Natural killer cell (primary cell): Measurements from ENCODE around the gene CDH20. TPM values are rescaled to one million over a fixed set of nuclear protein-coding genes. Genes with fewer than 3 reads are reported as not detected.

Experiments used
- ATAC-seq, 3 donors: fragments of 150-1000 bp in 2 of 3; fragments of 200-7000 bp in 1 of 3; cut with Tn5 transposase; 1 replicate in 1 of 3; 2 replicates in 2 of 3; pipeline ENCODE4 v1.10.0; 2021; ENCODE audit warnings: mild to moderate bottlenecking in 2 of 3, moderate library complexity in 2 of 3
- DNase-seq, 2 donors: peaks; one replicate each; pipeline versions ENCODE4 v3.0.0 to v3.0.0-alpha.2; 2013 to 2021; ENCODE audit warnings: mixed read lengths in 1 of 2
- H3K27ac ChIP-seq: one replicate; pipeline ENCODE4 v1.5.1; 2013; ENCODE audit warnings: mild to moderate bottlenecking, low read length
- H3K27me3 ChIP-seq: one replicate; pipeline ENCODE4 v1.6.1; 2013; ENCODE audit warnings: low read length; ENCODE audit not compliant: control insufficient read depth, insufficient read depth
- H3K36me3 ChIP-seq: one replicate; pipeline ENCODE4 v1.6.1; 2013; ENCODE audit warnings: low read length; ENCODE audit not compliant: control insufficient read depth, insufficient read depth
- H3K4me1 ChIP-seq: one replicate; pipeline ENCODE4 v1.6.1; 2013; ENCODE audit warnings: low read length; ENCODE audit not compliant: control insufficient read depth, insufficient read depth
- H3K4me3 ChIP-seq: one replicate; pipeline ENCODE4 v1.5.1; 2013; ENCODE audit warnings: low read length
- H3K9me3 ChIP-seq: one replicate; pipeline ENCODE4 v1.6.1; 2013; ENCODE audit warnings: low read length; ENCODE audit not compliant: control insufficient read depth, insufficient read depth
- H3K27ac Mint-ChIP-seq, 2 donors: one replicate each; pipeline ENCODE4 v1.8.0; 2022; ENCODE audit warnings: mild to moderate bottlenecking in 2 of 2, mixed read lengths in 2 of 2, moderate library complexity in 1 of 2
- H3K27me3 Mint-ChIP-seq, 2 donors: one replicate each; pipeline ENCODE4 v1.8.0; 2022; ENCODE audit warnings: low read depth in 2 of 2, mixed read lengths in 2 of 2
- H3K36me3 Mint-ChIP-seq: one replicate; pipeline ENCODE4 v1.8.0; 2022; ENCODE audit warnings: mixed read lengths
- H3K4me1 Mint-ChIP-seq, 2 donors: one replicate each; pipeline ENCODE4 v1.8.0; 2022; ENCODE audit warnings: mixed read lengths in 2 of 2
- H3K4me3 Mint-ChIP-seq: one replicate; pipeline ENCODE4 v1.8.0; 2022; ENCODE audit warnings: mild to moderate bottlenecking, moderate library complexity, mixed read lengths
- H3K9me3 Mint-ChIP-seq, 2 donors: one replicate each; pipeline ENCODE4 v1.8.0; 2022; ENCODE audit warnings: mixed read lengths in 2 of 2
- CTCF ChIP-seq: fragments of 200-600 bp; IDR thresholded peaks from one replicate; pipeline ENCODE4 v1.8.0; 2022; ENCODE audit warnings: antibody characterized with exemption
- WGBS: methylation state at CpG from one replicate; pipeline ENCODE4 v1.1.7; 2013; ENCODE audit warnings: missing lambda C conversion rate; ENCODE audit not compliant: insufficient coverage; 5-methylcytosine and 5-hydroxymethylcytosine counted together
- intact Hi-C: fragments of 100-400 bp; cut with micrococcal nuclease; formaldehyde crosslinking; loops from one replicate; pipeline ENCODE4 v1.14.2; 2022
- total RNA-seq, 4 donors: library from RNA; stranded (reverse); fragments of 120-200 nt in 1 of 4; gene quantifications; one replicate each; pipeline versions ENCODE4 v1.2.3 to v1.2.4, GENCODE V29; 2013 to 2022

The CDH20 gene
- total RNA-seq, 3 donors from 2014 or later (not counting 1 experiment from before 2014, with no cell fraction given) = 0.09 to 0.10 TPM; not detected in 1

- H3K9me3 ChIP-seq = no peaks in the 10 kb centered on the region
- H3K4me3 Mint-ChIP-seq = no peak overlapping the region
- H3K4me3 ChIP-seq = no peak overlapping the region
- peaks cover 7% of the 10 kb centered on the region for H3K4me1 ChIP-seq
- no peak for TF ChIP-seq CTCF
- intact Hi-C loops = no loop called here
- no peak for DNase-seq
- no peak overlapping the region for H3K27ac Mint-ChIP-seq
- no peak for ATAC-seq
- H3K36me3 ChIP-seq = no peaks in the 10 kb centered on the region
- H3K9me3 Mint-ChIP-seq = no peaks in the 10 kb centered on the region
- no peaks in the 10 kb centered on the region for H3K36me3 Mint-ChIP-seq
- 83% methylated on average over 2 of the region's 2 CpGs for WGBS
- peaks cover 7 to 10% of the 10 kb centered on the region in 2 donors for H3K4me1 Mint-ChIP-seq
- H3K27ac ChIP-seq = no peak overlapping the region
- peaks cover 22 to 46% of the 10 kb centered on the region in 2 donors for H3K27me3 Mint-ChIP-seq
- H3K27me3 ChIP-seq = peaks cover 5% of the 10 kb centered on the region
Observed at GRCh38 chr18:61578846-61579245, 245.6 kb downstream of the CDH20 start.

DNA sequence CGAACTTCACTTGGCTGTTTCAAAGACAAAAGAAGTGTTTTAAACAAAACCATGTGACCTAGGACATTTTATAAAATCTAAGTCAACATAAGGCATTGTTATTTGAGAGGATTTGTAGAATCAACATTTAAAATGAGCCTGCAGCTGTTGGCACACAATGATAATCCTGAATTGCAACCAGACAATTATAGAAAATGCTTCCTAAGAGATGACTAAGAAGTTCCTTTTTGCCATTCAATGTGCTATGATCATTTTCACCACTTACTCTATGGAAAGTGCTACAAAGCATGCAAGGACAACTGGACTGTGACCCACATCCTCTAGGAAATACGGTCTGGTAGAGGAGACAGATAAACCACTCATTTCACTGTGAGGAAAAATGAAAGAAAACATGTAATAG is 246.4 kb downstream of the CDH20 start:
- DNase-seq = no peak
- Histone ChIP-seq H3K27ac (no peak overlapping the region), H3K27me3 (peaks cover 5% of the 10 kb centered on the region), H3K4me3 (no peak overlapping the region), H3K4me1 (peaks cover 7% of the 10 kb centered on the region), H3K36me3 (no peaks in the 10 kb centered on the region), H3K9me3 (no peaks in the 10 kb centered on the region)
- Mint-ChIP-seq H3K4me3 (no peak overlapping the region), H3K36me3 (no peaks in the 10 kb centered on the region), H3K4me1 (peaks cover 7 to 10% of the 10 kb centered on the region in 2 donors), H3K27ac (no peak overlapping the region), H3K27me3 (peaks cover 22 to 39% of the 10 kb centered on the region in 2 donors), H3K9me3 (no peaks in the 10 kb centered on the region)
- intact Hi-C loops = no loop called here
- TF ChIP-seq CTCF = no peak
- WGBS = 42% methylated on average over 2 of the region's 2 CpGs
- ATAC-seq = no peak

GRCh38 chr18:61580046-61580445 is 246.8 kb downstream of the CDH20 start:
- peaks cover 7 to 10% of the 10 kb centered on the region in 2 donors for H3K4me1 Mint-ChIP-seq
- H3K27ac ChIP-seq = no peak overlapping the region
- H3K36me3 ChIP-seq = no peaks in the 10 kb centered on the region
- no peak for ATAC-seq
- peaks cover 23 to 43% of the 10 kb centered on the region in 2 donors for H3K27me3 Mint-ChIP-seq
- H3K4me1 ChIP-seq = peaks cover 7% of the 10 kb centered on the region
- H3K9me3 Mint-ChIP-seq = no peaks in the 10 kb centered on the region
- TF ChIP-seq CTCF = no peak
- intact Hi-C loops = no loop called here
- no peak overlapping the region for H3K27ac Mint-ChIP-seq
- DNase-seq = no peak
- H3K9me3 ChIP-seq = no peaks in the 10 kb centered on the region
- WGBS = 75% methylated on average over 2 of the region's 2 CpGs
- peaks cover 5% of the 10 kb centered on the region for H3K27me3 ChIP-seq
- H3K36me3 Mint-ChIP-seq = no peaks in the 10 kb centered on the region
- no peak overlapping the region for H3K4me3 Mint-ChIP-seq
- no peak overlapping the region for H3K4me3 ChIP-seq

DNA sequence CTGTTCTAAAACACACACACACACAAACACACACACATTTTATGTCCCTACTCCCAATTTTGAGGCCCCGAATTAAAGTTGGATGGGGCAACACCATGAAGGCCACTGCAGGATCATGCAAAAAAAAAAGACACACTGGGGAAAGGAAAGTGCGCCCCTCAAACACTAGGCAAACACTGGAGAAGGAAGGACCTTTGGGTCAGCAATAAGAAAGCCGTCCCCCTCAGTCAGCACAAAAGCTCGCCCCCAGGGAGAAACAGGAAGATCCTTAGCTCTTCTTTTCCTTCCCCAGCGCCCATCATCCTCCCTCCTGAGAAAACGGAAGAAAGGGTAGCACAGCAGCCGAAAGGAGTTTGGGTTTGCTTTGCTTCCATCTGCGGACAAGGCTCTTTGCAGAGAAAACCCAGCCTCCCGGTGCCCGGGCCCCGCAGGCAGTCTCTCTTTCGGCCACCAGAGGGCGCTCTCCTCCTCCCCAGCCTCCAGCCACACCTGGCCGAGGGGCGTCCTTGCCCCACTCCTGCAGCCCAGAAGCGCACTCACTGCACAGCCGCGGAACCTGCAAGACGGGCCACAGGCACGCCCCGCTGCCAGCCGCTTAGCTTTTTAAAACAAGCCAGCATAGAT is 248.5 kb downstream of the CDH20 start:
- TF ChIP-seq CTCF = peak; percentile 88
- no peak overlapping the region for H3K27ac ChIP-seq
- ATAC-seq (peak; percentile 71 to 90 (median 77)), DNase-seq (peak; percentile 65 to 72)
- H3K4me1 ChIP-seq = peaks cover 7% of the 10 kb centered on the region
- Mint-ChIP-seq H3K36me3 (no peaks in the 10 kb centered on the region), H3K27ac (no peak overlapping the region), H3K27me3 (peaks cover 27 to 56% of the 10 kb centered on the region in 2 donors), H3K4me3 (peak overlapping the region; percentile 21), H3K4me1 (peaks cover 7 to 10% of the 10 kb centered on the region in 2 donors), H3K9me3 (no peaks in the 10 kb centered on the region)
- H3K4me3 ChIP-seq = no peak overlapping the region
- WGBS = 8% methylated on average over 22 of the region's 22 CpGs
- H3K36me3 ChIP-seq = no peaks in the 10 kb centered on the region
- no peaks in the 10 kb centered on the region for H3K9me3 ChIP-seq
- H3K27me3 ChIP-seq = peaks cover 5% of the 10 kb centered on the region
- intact Hi-C loops = loop anchor here (1.0 kb wide), 1 partner anchor 550 kb away; no protein-coding TSS in a partner anchor
